HCT116 (cell line): ENCODE data around the gene EPHA6. TPM values are rescaled to one million over a fixed set of nuclear protein-coding genes. Genes with fewer than 3 reads are reported as not detected.

Source experiments
- ATAC-seq: fragments of 200-7000 bp; cut with Tn5 transposase; 2 replicates; pipeline ENCODE4 v1.9.1; 2020; ENCODE audit warnings: mild to moderate bottlenecking, moderate library complexity
- BruUV-seq: library from RNA; stranded (reverse); fragments of 400-500 nt; replicated peaks from 2 replicates; lab custom pipeline; 2021; lab: Mats Ljungman, UMichigan
- CTCF ChIA-PET: fragments of 300-600 bp; sonication (Branson Sonifier 250); formaldehyde crosslinking; loops from one replicate; lab custom pipeline; 2021; ENCODE audit warnings: antibody characterized with exemption; lab: Charles Lee
- POLR2A ChIA-PET: fragments of 300-600, 350-600 bp; sonication (Branson Sonifier 250); formaldehyde crosslinking; loops from one replicate; lab custom pipeline; 2021; ENCODE audit warnings: antibody characterized with exemption; lab: Charles Lee
- RAD21 ChIA-PET, 2 experiments: fragments of 300-600 bp; sonication (Branson Sonifier 250); formaldehyde crosslinking; loops; one replicate each; lab custom pipeline; 2023; ENCODE audit warnings: low total read pairs in 2 of 2; ENCODE audit not compliant: uncharacterized antibody in 2 of 2, unreplicated experiment in 2 of 2, low non-redundant PET in 1 of 2; lab: Charles Lee
- DNase-seq: peaks from one replicate; pipeline ENCODE4 v3.0.0-alpha.2; 2010; ENCODE audit warnings: low read depth, low spot score
- H2AFZ ChIP-seq: fragments of 200-600 bp; shearing (Covaris generic), sonication (generic); 2 replicates; pipeline ENCODE4 v1.6.1; 2017; ENCODE audit warnings: low read depth, mixed run types, mixed read lengths, antibody characterized with exemption, low read length; ENCODE audit not compliant: poor library complexity, severe bottlenecking
- H3K27ac ChIP-seq: 2 replicates; pipeline ENCODE4 v1.5.1; 2012; ENCODE audit warnings: low read depth, low read length
- H3K27me3 ChIP-seq: fragments of 200-600 bp; sonication (generic); 2 replicates; pipeline ENCODE4 v1.6.1; 2016; ENCODE audit warnings: mixed run types, low read length, mixed read lengths; ENCODE audit not compliant: insufficient read depth
- H3K36me3 ChIP-seq, 2 experiments: fragments of 200-500 bp in 1 of 2; fragments of 200-600 bp in 1 of 2; sonication (Bioruptor generic) in 1 of 2; sonication (generic) in 1 of 2; 2 replicates each; pipeline versions ENCODE4 v1.5.1 to v1.6.1; 2014 to 2016; ENCODE audit warnings: low read length in 2 of 2, inconsistent platforms in 1 of 2, mixed read lengths in 1 of 2, mixed run types in 1 of 2; ENCODE audit not compliant: insufficient read depth in 2 of 2, control insufficient read depth in 1 of 2
- H3K4me1 ChIP-seq, 2 experiments: fragments of 200-600 bp in 1 of 2; sonication (generic) in 1 of 2; 2 replicates each; pipeline versions ENCODE4 v1.5.1 to v1.6.1; 2012 to 2017; ENCODE audit warnings: low read length in 2 of 2, inconsistent platforms in 1 of 2, mild to moderate bottlenecking in 1 of 2, mixed read lengths in 1 of 2, mixed run types in 1 of 2, moderate library complexity in 1 of 2; ENCODE audit not compliant: insufficient read depth in 2 of 2, control insufficient read depth in 1 of 2
- H3K4me2 ChIP-seq: fragments of 200-600 bp; sonication (generic); 2 replicates; pipeline ENCODE4 v1.6.1; 2017; ENCODE audit warnings: mixed run types, low read length, mixed read lengths
- H3K4me3 ChIP-seq, 2 experiments: fragments of 200-600 bp in 1 of 2; sonication (generic) in 1 of 2; replicated peaks in 1 of 2; 2 replicates each; pipeline ENCODE4 v1.5.1; 2011 to 2016; ENCODE audit warnings: low read length in 2 of 2, control low read depth in 1 of 2, low read depth in 1 of 2, mild to moderate bottlenecking in 1 of 2, mixed read lengths in 1 of 2, mixed run types in 1 of 2
- H3K79me2 ChIP-seq: fragments of 200-600 bp; sonication (generic); 2 replicates; pipeline ENCODE4 v1.6.1; 2017; ENCODE audit warnings: mild to moderate bottlenecking, mixed run types, low read length, moderate library complexity, mixed read lengths; ENCODE audit not compliant: insufficient read depth
- H3K9ac ChIP-seq: fragments of 200-600 bp; sonication (generic); 2 replicates; pipeline ENCODE4 v1.6.1; 2016; ENCODE audit warnings: low read length, mixed read lengths
- H3K9me2 ChIP-seq: fragments of 200-600 bp; sonication (generic), shearing (Covaris generic); 2 replicates; pipeline ENCODE4 v1.6.1; 2017; ENCODE audit warnings: mixed run types, mild to moderate bottlenecking, moderate library complexity; ENCODE audit not compliant: insufficient read depth
- H3K9me3 ChIP-seq, 2 experiments: fragments of 200-500 bp in 1 of 2; fragments of 200-600 bp in 1 of 2; sonication (Bioruptor generic) in 1 of 2; sonication (generic) in 1 of 2; 2 replicates each; pipeline ENCODE4 v1.6.1; 2014 to 2017; ENCODE audit warnings: low read length in 2 of 2, mixed read lengths in 2 of 2, inconsistent platforms in 1 of 2, low read depth in 1 of 2, mild to moderate bottlenecking in 1 of 2, mixed run types in 1 of 2, moderate library complexity in 1 of 2; ENCODE audit not compliant: control insufficient read depth in 1 of 2, insufficient read depth in 1 of 2
- H4K20me1 ChIP-seq: fragments of 200-600 bp; sonication (generic), shearing (Covaris generic); 2 replicates; pipeline ENCODE4 v1.6.1; 2017; ENCODE audit warnings: mixed run types, mild to moderate bottlenecking, moderate library complexity; ENCODE audit not compliant: insufficient read depth
- CBX3 ChIP-seq: IDR thresholded peaks from 2 replicates; pipeline ENCODE4 v1.6.1; 2012; ENCODE audit warnings: low read depth
- CEBPB ChIP-seq: IDR thresholded peaks from 2 replicates; pipeline ENCODE4 v1.6.1; 2012; ENCODE audit warnings: low read depth
- EGR1 ChIP-seq: IDR thresholded peaks from 2 replicates; pipeline ENCODE4 v1.6.1; 2012; ENCODE audit warnings: low read depth
- ELF1 ChIP-seq: IDR thresholded peaks from 2 replicates; pipeline ENCODE4 v1.6.1; 2012; ENCODE audit warnings: low read depth, borderline replicate concordance
- EZH2 ChIP-seq: fragments of 200-600 bp; sonication (generic); IDR thresholded peaks from 2 replicates; pipeline ENCODE4 v1.6.1; 2017; ENCODE audit warnings: antibody characterized with exemption, mixed run types
- EZH2phosphoT487 ChIP-seq: fragments of 200-600 bp; IDR thresholded peaks from 2 replicates; pipeline ENCODE4 v1.6.1; 2018; ENCODE audit warnings: antibody characterized with exemption, borderline replicate concordance
- POLR2AphosphoS5 ChIP-seq: IDR thresholded peaks from 2 replicates; pipeline ENCODE4 v1.6.1; 2011; ENCODE audit warnings: mild to moderate bottlenecking, low read depth, low read length, moderate library complexity
- RAD21 ChIP-seq: IDR thresholded peaks from 2 replicates; pipeline ENCODE4 v1.6.1; 2012; ENCODE audit warnings: low read depth, mild to moderate bottlenecking
- SIN3A ChIP-seq: IDR thresholded peaks from 2 replicates; pipeline ENCODE4 v1.6.1; 2012; ENCODE audit warnings: low read depth
- SP1 ChIP-seq: IDR thresholded peaks from 2 replicates; pipeline ENCODE4 v1.6.1; 2012; ENCODE audit warnings: low read depth
- SRF ChIP-seq: IDR thresholded peaks from 2 replicates; pipeline ENCODE4 v1.6.1; 2012; ENCODE audit warnings: low read depth
- YY1 ChIP-seq: IDR thresholded peaks from 2 replicates; pipeline ENCODE4 v1.6.1; 2011; ENCODE audit warnings: low read length, low read depth, moderate library complexity, mild to moderate bottlenecking; ENCODE audit not compliant: insufficient replicate concordance; ENCODE audit errors: extremely low read depth
- ZFX ChIP-seq: fragments of 450-650 bp; IDR thresholded peaks from 2 replicates; pipeline ENCODE4 v1.6.1; 2017
- ZNF274 ChIP-seq: fragments of 200-500 bp; sonication (Bioruptor generic); IDR thresholded peaks from 2 replicates; pipeline ENCODE4 v1.6.1; 2014; ENCODE audit warnings: mild to moderate bottlenecking, low read depth, low read length, inconsistent platforms
- intact Hi-C: fragments of 100-400 bp; cut with micrococcal nuclease; formaldehyde crosslinking; loops from 2 replicates; pipeline ENCODE4 v1.10.0; 2022
- total RNA-seq: library from RNA; stranded (reverse); gene quantifications from one replicate; pipeline ENCODE4 v1.2.1, GENCODE V29; 2021; ENCODE audit not compliant: unreplicated experiment
- TF ChIP-seq, protein P1 (sequence below): IDR thresholded peaks from 2 replicates; pipeline ENCODE4 v1.6.1; 2012
- TF ChIP-seq, protein P2 (sequence below): IDR thresholded peaks from 2 replicates; pipeline ENCODE4 v1.6.1; 2011; ENCODE audit warnings: mild to moderate bottlenecking, low read length, moderate library complexity; ENCODE audit not compliant: insufficient replicate concordance; ENCODE audit errors: extremely low read depth
- TF ChIP-seq, protein P3 (sequence below): IDR thresholded peaks from 2 replicates; pipeline ENCODE4 v1.6.1; 2012; ENCODE audit warnings: low read depth

Gene EPHA6
- total RNA-seq, 1 experiment from 2014 or later = not detected

DNA sequence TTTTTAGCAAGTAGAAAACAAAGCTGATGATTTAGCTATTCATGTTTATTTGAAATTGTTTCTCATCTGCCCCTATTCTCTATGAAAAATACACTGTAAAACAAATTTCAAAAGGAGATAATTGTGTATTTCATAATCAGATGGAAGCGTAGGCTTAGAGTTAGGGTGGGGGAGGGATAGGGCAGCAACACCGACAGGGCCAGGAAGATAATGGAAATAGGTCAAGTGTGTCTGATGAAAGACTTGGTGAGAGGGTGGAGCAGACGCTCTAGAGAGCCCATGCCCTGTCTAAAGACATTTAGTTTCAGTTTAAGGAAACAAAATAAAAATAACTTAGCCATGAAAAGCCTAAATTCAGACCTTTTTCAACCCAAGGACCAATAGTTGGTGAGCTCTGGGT, 898.5 kb downstream of the EPHA6 start:
- H4K20me1 ChIP-seq = no peaks in the 10 kb centered on the region
- H2AFZ ChIP-seq = no peak overlapping the region
- TF ChIP-seq ZNF274 (no peak), SIN3A (no peak), RAD21 (no peak), EZH2phosphoT487 (no peak)
- intact Hi-C loops = no loop called here
- no peak overlapping the region for H3K27ac ChIP-seq
- no TSS peak for BruUV-seq
- DNase-seq (no peak), ATAC-seq (no peak)
- H3K36me3 ChIP-seq = no peaks in the 10 kb centered on the region
- no peak overlapping the region for H3K4me3 ChIP-seq
- ChIA-PET CTCF (no interaction called here), RAD21 (no interaction called here), POLR2A (no interaction called here)
- H3K9me2 ChIP-seq = no peaks in the 10 kb centered on the region
- no peaks in the 10 kb centered on the region for H3K27me3 ChIP-seq
- no peaks in the 10 kb centered on the region for H3K4me1 ChIP-seq
- H3K9ac ChIP-seq = no peak overlapping the region
- H3K79me2 ChIP-seq = no peaks in the 10 kb centered on the region
- no peaks in the 10 kb centered on the region for H3K9me3 ChIP-seq
- no peak overlapping the region for H3K4me2 ChIP-seq

DNA sequence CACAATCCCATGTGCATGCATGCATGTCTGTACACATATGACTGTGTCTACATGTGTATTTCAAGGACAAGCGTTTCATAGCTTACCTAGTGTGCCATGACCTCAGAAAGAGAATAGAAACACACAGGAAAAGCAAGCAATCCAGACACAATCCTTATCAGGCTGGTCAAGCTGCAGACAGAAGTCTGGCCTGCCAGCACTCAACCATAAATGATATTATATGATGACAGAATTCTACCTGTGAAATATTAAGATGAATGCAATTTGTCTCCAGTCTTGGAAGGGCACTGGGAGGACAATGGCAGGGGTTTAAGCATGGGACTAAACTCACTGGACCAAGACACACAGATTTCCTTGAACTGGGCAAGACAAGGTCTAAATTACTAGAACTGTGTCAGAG, 899.2 kb downstream of the EPHA6 start:
- intact Hi-C loops = no loop called here
- CTCF ChIA-PET = no interaction called here
- no peaks in the 10 kb centered on the region for H3K27me3 ChIP-seq
- H3K4me3 ChIP-seq = no peak overlapping the region
- no peak overlapping the region for H3K4me2 ChIP-seq
- H3K9me3 ChIP-seq = no peaks in the 10 kb centered on the region
- RAD21 ChIA-PET = no interaction called here
- no peak overlapping the region for H2AFZ ChIP-seq
- POLR2A ChIA-PET = no interaction called here
- no peaks in the 10 kb centered on the region for H3K4me1 ChIP-seq
- ATAC-seq = no peak
- no peak for DNase-seq
- H3K9me2 ChIP-seq = no peaks in the 10 kb centered on the region
- no peak overlapping the region for H3K27ac ChIP-seq
- no peak overlapping the region for H3K9ac ChIP-seq
- H4K20me1 ChIP-seq = no peaks in the 10 kb centered on the region
- no TSS peak for BruUV-seq
- H3K36me3 ChIP-seq = no peaks in the 10 kb centered on the region
- H3K79me2 ChIP-seq = no peaks in the 10 kb centered on the region
- TF ChIP-seq CBX3 (no peak), ELF1 (no peak), EZH2 (no peak), ZFX (no peak), ZNF274 (no peak), EGR1 (no peak), SRF (no peak), RAD21 (no peak), CEBPB (no peak), EZH2phosphoT487 (no peak), POLR2AphosphoS5 (no peak), YY1 (no peak), SP1 (no peak)
- TF ChIP-seq, protein P1, sequence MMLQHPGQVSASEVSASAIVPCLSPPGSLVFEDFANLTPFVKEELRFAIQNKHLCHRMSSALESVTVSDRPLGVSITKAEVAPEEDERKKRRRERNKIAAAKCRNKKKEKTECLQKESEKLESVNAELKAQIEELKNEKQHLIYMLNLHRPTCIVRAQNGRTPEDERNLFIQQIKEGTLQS = no peak
- TF ChIP-seq, protein P2, sequence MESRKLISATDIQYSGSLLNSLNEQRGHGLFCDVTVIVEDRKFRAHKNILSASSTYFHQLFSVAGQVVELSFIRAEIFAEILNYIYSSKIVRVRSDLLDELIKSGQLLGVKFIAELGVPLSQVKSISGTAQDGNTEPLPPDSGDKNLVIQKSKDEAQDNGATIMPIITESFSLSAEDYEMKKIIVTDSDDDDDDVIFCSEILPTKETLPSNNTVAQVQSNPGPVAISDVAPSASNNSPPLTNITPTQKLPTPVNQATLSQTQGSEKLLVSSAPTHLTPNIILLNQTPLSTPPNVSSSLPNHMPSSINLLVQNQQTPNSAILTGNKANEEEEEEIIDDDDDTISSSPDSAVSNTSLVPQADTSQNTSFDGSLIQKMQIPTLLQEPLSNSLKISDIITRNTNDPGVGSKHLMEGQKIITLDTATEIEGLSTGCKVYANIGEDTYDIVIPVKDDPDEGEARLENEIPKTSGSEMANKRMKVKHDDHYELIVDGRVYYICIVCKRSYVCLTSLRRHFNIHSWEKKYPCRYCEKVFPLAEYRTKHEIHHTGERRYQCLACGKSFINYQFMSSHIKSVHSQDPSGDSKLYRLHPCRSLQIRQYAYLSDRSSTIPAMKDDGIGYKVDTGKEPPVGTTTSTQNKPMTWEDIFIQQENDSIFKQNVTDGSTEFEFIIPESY = no peak
- TF ChIP-seq, protein P3, sequence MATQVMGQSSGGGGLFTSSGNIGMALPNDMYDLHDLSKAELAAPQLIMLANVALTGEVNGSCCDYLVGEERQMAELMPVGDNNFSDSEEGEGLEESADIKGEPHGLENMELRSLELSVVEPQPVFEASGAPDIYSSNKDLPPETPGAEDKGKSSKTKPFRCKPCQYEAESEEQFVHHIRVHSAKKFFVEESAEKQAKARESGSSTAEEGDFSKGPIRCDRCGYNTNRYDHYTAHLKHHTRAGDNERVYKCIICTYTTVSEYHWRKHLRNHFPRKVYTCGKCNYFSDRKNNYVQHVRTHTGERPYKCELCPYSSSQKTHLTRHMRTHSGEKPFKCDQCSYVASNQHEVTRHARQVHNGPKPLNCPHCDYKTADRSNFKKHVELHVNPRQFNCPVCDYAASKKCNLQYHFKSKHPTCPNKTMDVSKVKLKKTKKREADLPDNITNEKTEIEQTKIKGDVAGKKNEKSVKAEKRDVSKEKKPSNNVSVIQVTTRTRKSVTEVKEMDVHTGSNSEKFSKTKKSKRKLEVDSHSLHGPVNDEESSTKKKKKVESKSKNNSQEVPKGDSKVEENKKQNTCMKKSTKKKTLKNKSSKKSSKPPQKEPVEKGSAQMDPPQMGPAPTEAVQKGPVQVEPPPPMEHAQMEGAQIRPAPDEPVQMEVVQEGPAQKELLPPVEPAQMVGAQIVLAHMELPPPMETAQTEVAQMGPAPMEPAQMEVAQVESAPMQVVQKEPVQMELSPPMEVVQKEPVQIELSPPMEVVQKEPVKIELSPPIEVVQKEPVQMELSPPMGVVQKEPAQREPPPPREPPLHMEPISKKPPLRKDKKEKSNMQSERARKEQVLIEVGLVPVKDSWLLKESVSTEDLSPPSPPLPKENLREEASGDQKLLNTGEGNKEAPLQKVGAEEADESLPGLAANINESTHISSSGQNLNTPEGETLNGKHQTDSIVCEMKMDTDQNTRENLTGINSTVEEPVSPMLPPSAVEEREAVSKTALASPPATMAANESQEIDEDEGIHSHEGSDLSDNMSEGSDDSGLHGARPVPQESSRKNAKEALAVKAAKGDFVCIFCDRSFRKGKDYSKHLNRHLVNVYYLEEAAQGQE = no peak
